A549 (cell line): ENCODE results near the gene AXIN2.

Source experiments
- CEBPB ChIP-seq, 2 experiments: fragments of >200 bp in 1 of 2; sonication (Bioruptor Twin) in 1 of 2; formaldehyde crosslinking in 1 of 2; IDR thresholded peaks; 2 replicates each; pipeline ENCODE4 v1.6.1; 2012 to 2016
- EP300 ChIP-seq, 2 experiments: fragments of >200 bp; sonication (Bioruptor Twin); formaldehyde crosslinking; IDR thresholded peaks; 2 replicates in 1 of 2; 3 replicates in 1 of 2; pipeline ENCODE4 v1.6.1; 2016 to 2017
- JUN ChIP-seq, 2 experiments: fragments of >200 bp; sonication (Bioruptor Twin); formaldehyde crosslinking; IDR thresholded peaks; 2 replicates in 1 of 2; 3 replicates in 1 of 2; pipeline ENCODE4 v1.6.1; 2016 to 2017
- KDM5A ChIP-seq: fragments of 200-600 bp; sonication (generic); IDR thresholded peaks from 2 replicates; pipeline ENCODE4 v1.6.1; 2016; ENCODE audit warnings: antibody characterized with exemption, mild to moderate bottlenecking
- POLR2A ChIP-seq: IDR thresholded peaks from 2 replicates; pipeline ENCODE4 v1.6.1; 2012; ENCODE audit warnings: mild to moderate bottlenecking, low read length
- SMC3 ChIP-seq: fragments of >200 bp; sonication (Bioruptor Twin); formaldehyde crosslinking; IDR thresholded peaks from 3 replicates; pipeline ENCODE4 v1.6.1; 2018; ENCODE audit warnings: inconsistent platforms
- TFCP2L1 ChIP-seq: fragments of 250-450 bp; sonication (Bioruptor Pico); IDR thresholded peaks from 2 replicates; pipeline ENCODE4 v1.5.0; 2021; ENCODE audit warnings: mild to moderate bottlenecking
- ZC3H11A ChIP-seq: fragments of 450-650 bp; IDR thresholded peaks from 2 replicates; pipeline ENCODE4 v1.6.1; 2014; ENCODE audit warnings: antibody characterized with exemption, mild to moderate bottlenecking
- TF ChIP-seq, protein P1 (sequence below): fragments of >200 bp; sonication (Bioruptor Twin); formaldehyde crosslinking; IDR thresholded peaks from 3 replicates; pipeline ENCODE4 v1.5.1; 2016
- TF ChIP-seq, protein P2 (sequence below): IDR thresholded peaks from 2 replicates; pipeline ENCODE4 v1.6.1; 2012
- TF ChIP-seq, protein P3 (sequence below): fragments of 450-650 bp; IDR thresholded peaks from 2 replicates; pipeline ENCODE4 v1.6.1; 2014; ENCODE audit warnings: antibody characterized with exemption
- TF ChIP-seq, protein P4 (sequence below): fragments of 250-450 bp; sonication (Bioruptor Pico); IDR thresholded peaks from 2 replicates; pipeline ENCODE4 v1.5.0; 2020; ENCODE audit warnings: low read depth, mild to moderate bottlenecking, moderate library complexity
- TF ChIP-seq, protein P5 (sequence below): IDR thresholded peaks from 2 replicates; pipeline ENCODE4 v1.6.1; 2012

DNA sequence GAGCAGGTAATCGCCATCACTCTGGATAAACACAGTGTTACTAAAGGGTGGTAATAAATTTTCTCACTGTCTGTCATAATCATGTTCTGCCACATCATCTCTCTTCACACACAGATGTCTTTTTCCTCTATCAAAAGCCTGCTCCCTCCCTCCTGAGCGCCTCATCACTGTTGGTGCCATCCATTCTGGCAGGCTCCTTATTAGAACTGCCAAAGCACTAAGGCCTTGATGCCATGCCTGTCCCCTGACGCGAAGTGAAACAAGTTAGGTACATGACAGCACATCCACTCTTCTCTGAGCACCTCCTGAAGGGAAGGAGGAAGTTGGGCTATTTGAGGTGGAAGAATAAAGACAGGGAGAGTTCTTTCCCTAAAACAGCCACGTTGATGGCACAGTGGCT is 38.2 kb upstream of the AXIN2 start:
- TF ChIP-seq, protein P1, sequence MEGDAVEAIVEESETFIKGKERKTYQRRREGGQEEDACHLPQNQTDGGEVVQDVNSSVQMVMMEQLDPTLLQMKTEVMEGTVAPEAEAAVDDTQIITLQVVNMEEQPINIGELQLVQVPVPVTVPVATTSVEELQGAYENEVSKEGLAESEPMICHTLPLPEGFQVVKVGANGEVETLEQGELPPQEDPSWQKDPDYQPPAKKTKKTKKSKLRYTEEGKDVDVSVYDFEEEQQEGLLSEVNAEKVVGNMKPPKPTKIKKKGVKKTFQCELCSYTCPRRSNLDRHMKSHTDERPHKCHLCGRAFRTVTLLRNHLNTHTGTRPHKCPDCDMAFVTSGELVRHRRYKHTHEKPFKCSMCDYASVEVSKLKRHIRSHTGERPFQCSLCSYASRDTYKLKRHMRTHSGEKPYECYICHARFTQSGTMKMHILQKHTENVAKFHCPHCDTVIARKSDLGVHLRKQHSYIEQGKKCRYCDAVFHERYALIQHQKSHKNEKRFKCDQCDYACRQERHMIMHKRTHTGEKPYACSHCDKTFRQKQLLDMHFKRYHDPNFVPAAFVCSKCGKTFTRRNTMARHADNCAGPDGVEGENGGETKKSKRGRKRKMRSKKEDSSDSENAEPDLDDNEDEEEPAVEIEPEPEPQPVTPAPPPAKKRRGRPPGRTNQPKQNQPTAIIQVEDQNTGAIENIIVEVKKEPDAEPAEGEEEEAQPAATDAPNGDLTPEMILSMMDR: no peak
- TF ChIP-seq EP300 (IDR thresholded peaks at IDR 0.05) (no peak), SMC3 (no peak), TFCP2L1 (CRISPR knock-in tag) (no peak), ZC3H11A (no peak), KDM5A (no peak), CEBPB (IDR thresholded peaks at IDR 0.05) (no peak), JUN (IDR thresholded peaks at IDR 0.05) (no peak), POLR2A (no peak)
- TF ChIP-seq, protein P2, sequence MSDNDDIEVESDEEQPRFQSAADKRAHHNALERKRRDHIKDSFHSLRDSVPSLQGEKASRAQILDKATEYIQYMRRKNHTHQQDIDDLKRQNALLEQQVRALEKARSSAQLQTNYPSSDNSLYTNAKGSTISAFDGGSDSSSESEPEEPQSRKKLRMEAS: no peak
- TF ChIP-seq, protein P3, sequence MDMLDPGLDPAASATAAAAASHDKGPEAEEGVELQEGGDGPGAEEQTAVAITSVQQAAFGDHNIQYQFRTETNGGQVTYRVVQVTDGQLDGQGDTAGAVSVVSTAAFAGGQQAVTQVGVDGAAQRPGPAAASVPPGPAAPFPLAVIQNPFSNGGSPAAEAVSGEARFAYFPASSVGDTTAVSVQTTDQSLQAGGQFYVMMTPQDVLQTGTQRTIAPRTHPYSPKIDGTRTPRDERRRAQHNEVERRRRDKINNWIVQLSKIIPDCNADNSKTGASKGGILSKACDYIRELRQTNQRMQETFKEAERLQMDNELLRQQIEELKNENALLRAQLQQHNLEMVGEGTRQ: no peak
- TF ChIP-seq, protein P4, sequence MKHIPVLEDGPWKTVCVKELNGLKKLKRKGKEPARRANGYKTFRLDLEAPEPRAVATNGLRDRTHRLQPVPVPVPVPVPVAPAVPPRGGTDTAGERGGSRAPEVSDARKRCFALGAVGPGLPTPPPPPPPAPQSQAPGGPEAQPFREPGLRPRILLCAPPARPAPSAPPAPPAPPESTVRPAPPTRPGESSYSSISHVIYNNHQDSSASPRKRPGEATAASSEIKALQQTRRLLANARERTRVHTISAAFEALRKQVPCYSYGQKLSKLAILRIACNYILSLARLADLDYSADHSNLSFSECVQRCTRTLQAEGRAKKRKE: no peak
- TF ChIP-seq, protein P5, sequence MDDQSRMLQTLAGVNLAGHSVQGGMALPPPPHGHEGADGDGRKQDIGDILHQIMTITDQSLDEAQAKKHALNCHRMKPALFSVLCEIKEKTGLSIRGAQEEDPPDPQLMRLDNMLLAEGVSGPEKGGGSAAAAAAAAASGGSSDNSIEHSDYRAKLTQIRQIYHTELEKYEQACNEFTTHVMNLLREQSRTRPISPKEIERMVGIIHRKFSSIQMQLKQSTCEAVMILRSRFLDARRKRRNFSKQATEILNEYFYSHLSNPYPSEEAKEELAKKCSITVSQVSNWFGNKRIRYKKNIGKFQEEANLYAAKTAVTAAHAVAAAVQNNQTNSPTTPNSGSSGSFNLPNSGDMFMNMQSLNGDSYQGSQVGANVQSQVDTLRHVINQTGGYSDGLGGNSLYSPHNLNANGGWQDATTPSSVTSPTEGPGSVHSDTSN: no peak
